ENCODE data around the gene INSR. TPM values are rescaled to one million over a fixed set of nuclear protein-coding genes. Genes with fewer than 3 reads are reported as not detected.
"Not testable (repeated sequence)": the region's sequence is repeated elsewhere in the genome, so short reads cannot be mapped to it uniquely, and the experiment has no call there.

INSR gene
- total and polyA plus RNA-seq, 7 donors: 3.0 to 83.1 (median 67.1) TPM

DNA sequence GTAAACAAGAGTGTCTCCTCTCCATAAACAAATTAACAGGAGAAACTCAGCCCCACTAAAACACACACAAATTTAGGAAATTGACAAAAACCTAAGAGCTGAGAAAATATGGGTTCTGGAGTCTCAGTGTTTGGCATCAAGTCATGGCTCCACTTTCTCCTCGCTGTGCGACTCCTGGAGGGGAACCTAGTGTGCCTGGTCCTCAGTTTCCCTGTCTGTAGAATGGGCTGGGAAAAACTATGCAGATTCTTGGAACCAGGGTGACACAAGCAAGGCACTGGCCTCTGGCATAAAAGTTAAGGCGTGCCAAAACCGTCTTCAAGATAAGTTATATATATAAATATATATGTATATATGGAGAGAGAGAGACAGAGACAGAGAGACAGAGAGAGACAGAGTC lies 83.9 kb downstream of the INSR start:
- no peak overlapping the region for H3K27ac ChIP-seq
- no peak overlapping the region for H3K4me3 ChIP-seq
- no peaks in the 10 kb centered on the region for H3K27me3 ChIP-seq
- WGBS, 2 donors: 81 to 90% methylated on average over 4 of the region's 4 CpGs
- intact Hi-C loops (cut with DNase I): no loop called here
- no peaks in the 10 kb centered on the region for H3K36me3 ChIP-seq
- DNase-seq: no peak
- TF ChIP-seq, protein P1, sequence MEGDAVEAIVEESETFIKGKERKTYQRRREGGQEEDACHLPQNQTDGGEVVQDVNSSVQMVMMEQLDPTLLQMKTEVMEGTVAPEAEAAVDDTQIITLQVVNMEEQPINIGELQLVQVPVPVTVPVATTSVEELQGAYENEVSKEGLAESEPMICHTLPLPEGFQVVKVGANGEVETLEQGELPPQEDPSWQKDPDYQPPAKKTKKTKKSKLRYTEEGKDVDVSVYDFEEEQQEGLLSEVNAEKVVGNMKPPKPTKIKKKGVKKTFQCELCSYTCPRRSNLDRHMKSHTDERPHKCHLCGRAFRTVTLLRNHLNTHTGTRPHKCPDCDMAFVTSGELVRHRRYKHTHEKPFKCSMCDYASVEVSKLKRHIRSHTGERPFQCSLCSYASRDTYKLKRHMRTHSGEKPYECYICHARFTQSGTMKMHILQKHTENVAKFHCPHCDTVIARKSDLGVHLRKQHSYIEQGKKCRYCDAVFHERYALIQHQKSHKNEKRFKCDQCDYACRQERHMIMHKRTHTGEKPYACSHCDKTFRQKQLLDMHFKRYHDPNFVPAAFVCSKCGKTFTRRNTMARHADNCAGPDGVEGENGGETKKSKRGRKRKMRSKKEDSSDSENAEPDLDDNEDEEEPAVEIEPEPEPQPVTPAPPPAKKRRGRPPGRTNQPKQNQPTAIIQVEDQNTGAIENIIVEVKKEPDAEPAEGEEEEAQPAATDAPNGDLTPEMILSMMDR (IDR thresholded peaks at IDR 0.05): no peak
- TF ChIP-seq EP300 (IDR thresholded peaks at IDR 0.05) (no peak), POLR2A (IDR thresholded peaks at IDR 0.05) (no peak), POLR2AphosphoS5 (IDR thresholded peaks at IDR 0.05) (no peak)
- H3K4me1 ChIP-seq: peaks cover 0 to 39% (median 26%) of the 10 kb centered on the region in 4 donors
- H3K9me3 ChIP-seq: no peaks in the 10 kb centered on the region

- H3K36me3 ChIP-seq; H3K27ac ChIP-seq; H3K4me3 ChIP-seq; H3K27me3 ChIP-seq; DNase-seq; intact Hi-C loops (cut with DNase I); H3K9me3 ChIP-seq: not testable (repeated sequence)
- 87 to 90% methylated on average over 15 of the region's 15 CpGs for whole genome bisulfite sequencing, 2 donors
- peaks cover 0 to 39% (median 26%) of the 10 kb centered on the region in 4 donors for H3K4me1 ChIP-seq
Observed at GRCh38 chr19:7209597-7210325, 84.5 kb downstream of the INSR start.

DNA sequence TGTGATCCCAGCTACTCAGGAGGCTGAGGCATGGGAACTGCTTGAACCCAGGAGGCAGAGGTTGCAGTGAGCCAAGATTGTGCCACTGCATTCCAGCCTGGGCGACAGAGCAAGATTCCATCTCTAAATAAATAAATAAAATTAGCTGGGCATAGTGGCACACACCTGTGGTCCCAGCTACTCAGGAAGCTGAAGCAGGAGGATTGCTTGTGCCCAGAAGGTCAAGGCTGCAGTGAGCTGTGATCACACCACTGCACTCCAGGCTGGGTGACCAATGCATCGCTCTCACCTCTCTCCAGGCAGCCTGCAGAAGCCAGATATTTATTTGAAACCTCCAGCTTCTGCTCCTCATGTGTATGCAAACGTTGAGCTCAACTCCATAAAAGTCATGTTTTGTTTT lies 85.2 kb downstream of the INSR start:
- intact Hi-C loops (cut with DNase I); H3K4me3 ChIP-seq; H3K27me3 ChIP-seq; H3K9me3 ChIP-seq; DNase-seq; H3K36me3 ChIP-seq; H3K27ac ChIP-seq: not testable (repeated sequence)
- H3K4me1 ChIP-seq: peaks cover 0 to 35% (median 23%) of the 10 kb centered on the region in 4 donors
- WGBS, 2 donors: 71 to 73% methylated on average over 3 of the region's 3 CpGs

- Histone ChIP-seq H3K9me3 (no peaks in the 10 kb centered on the region), H3K27ac (no peak overlapping the region), H3K4me3 (no peak overlapping the region), H3K36me3 (no peaks in the 10 kb centered on the region), H3K4me1 (peaks cover 0 to 17% (median 13%) of the 10 kb centered on the region in 4 donors), H3K27me3 (no peaks in the 10 kb centered on the region)
- WGBS, 2 donors: 21 to 69% methylated on average over 12 of the region's 12 CpGs
- DNase-seq: no peak
- TF ChIP-seq EP300 (IDR thresholded peaks at IDR 0.05) (no peak), POLR2AphosphoS5 (IDR thresholded peaks at IDR 0.05) (no peak), POLR2A (IDR thresholded peaks at IDR 0.05) (no peak)
- TF ChIP-seq, protein P1 (IDR thresholded peaks at IDR 0.05): no peak
- intact Hi-C loops (cut with DNase I): no loop called here
Observed at GRCh38 chr19:7203332-7203731, 90.9 kb downstream of the INSR start.

DNA sequence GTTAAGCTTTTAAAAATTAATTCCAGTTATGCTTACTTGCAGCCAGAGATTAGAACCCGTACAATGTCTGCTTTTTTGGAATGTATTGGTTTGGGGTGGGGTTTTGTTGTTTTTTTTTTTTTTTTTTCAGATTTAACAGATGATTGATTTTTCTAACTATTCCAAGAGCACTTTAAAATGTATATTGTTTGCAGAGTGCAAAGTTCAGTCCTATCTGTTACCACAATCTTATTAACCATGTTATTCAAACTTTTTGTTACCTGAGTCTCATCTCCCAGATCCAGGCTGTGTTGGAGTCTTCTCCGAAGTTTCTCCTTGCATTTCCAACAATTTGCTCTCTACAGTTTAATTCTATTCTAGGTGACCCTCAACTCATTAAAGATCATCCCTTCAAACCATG lies 91.3 kb downstream of the INSR start:
- Histone ChIP-seq H3K27me3 (no peaks in the 10 kb centered on the region), H3K27ac (no peak overlapping the region), H3K4me3 (no peak overlapping the region), H3K36me3 (no peaks in the 10 kb centered on the region), H3K4me1 (peaks cover 0 to 17% (median 14%) of the 10 kb centered on the region in 4 donors), H3K9me3 (no peaks in the 10 kb centered on the region)
- DNase-seq: no peak
- WGBS, 2 donors: 21 to 70% methylated on average over 2 of the region's 2 CpGs
- no peak for TF ChIP-seq POLR2AphosphoS5 (IDR thresholded peaks at IDR 0.05)
- intact Hi-C loops (cut with DNase I): no loop called here

GRCh38 chr19:7200736-7201135 lies 93.5 kb downstream of the INSR start:
- WGBS, 2 donors: 71 to 81% methylated on average over 4 of the region's 4 CpGs
- Histone ChIP-seq H3K27me3 (no peaks in the 10 kb centered on the region), H3K36me3 (no peaks in the 10 kb centered on the region), H3K4me3 (no peak overlapping the region), H3K9me3 (no peaks in the 10 kb centered on the region), H3K27ac (no peak overlapping the region), H3K4me1 (peaks cover 0 to 30% (median 22%) of the 10 kb centered on the region in 4 donors)
- intact Hi-C loops (cut with DNase I): no loop called here
- TF ChIP-seq POLR2AphosphoS5 (IDR thresholded peaks at IDR 0.05) (no peak), EP300 (IDR thresholded peaks at IDR 0.05) (no peak), POLR2A (IDR thresholded peaks at IDR 0.05) (no peak)
- TF ChIP-seq, protein P1 (IDR thresholded peaks at IDR 0.05): no peak
- DNase-seq: no peak
